K562 (cell line): ENCODE measurements around the gene GFI1B. TPM values are rescaled to one million over a fixed set of nuclear protein-coding genes. Genes with fewer than 3 reads are reported as not detected.

Experiments
- ATAC-seq: fragments of 200-7000 bp; cut with Tn5 transposase; 3 replicates; pipeline ENCODE4 v1.9.1; 2020; ENCODE audit warnings: moderate library complexity
- BruUV-seq: library from RNA; stranded (reverse); fragments of 400-500 nt; replicated peaks from 2 replicates; lab custom pipeline; 2021; lab: Mats Ljungman, UMichigan
- CTCF ChIA-PET: fragments of 300-600 bp; formaldehyde crosslinking; extraction: SDS; loops from one replicate; lab custom pipeline; 2021; ENCODE audit warnings: low intra/inter-chr PET ratio; lab: Yijun Ruan, JAX
- POLR2A ChIA-PET: fragments of 300-600, 350-650 bp; sonication (Branson Sonifier 250); formaldehyde crosslinking; extraction: SDS; loops from one replicate; lab custom pipeline; 2021; ENCODE audit warnings: antibody characterized with exemption, inconsistent platforms; lab: Yijun Ruan, JAX
- DNase-seq, 4 experiments: peaks; one replicate each; pipeline versions ENCODE4 v3.0.0 to v3.0.0-alpha.2; 2011 to 2018; ENCODE audit warnings: low spot score in 3 of 4, mixed read lengths in 3 of 4; ENCODE audit errors: extremely low read depth in 1 of 4
- FAIRE-seq: peaks from 2 replicates; lab custom pipeline; 2011; peaks lifted over from hg19 to GRCh38; lab: Jason Lieb, UNC
- H2AFZ ChIP-seq: 2 replicates; pipeline ENCODE4 v1.6.0; 2011; ENCODE audit warnings: low read depth, low read length, control low read depth, inconsistent platforms
- H3K27ac ChIP-seq: fragments of 200-600 bp; 3 replicates; pipeline ENCODE4 v1.8.0; 2011; ENCODE audit warnings: low read depth, mild to moderate bottlenecking, control low read depth, inconsistent platforms, low read length, moderate library complexity, mixed read lengths; ENCODE audit errors: extremely low read depth
- H3K27me3 ChIP-seq, 2 experiments: fragments of 300-600 bp in 1 of 2; 2 replicates in 1 of 2; 3 replicates in 1 of 2; pipeline versions ENCODE4 v1.6.0 to v1.8.0; 2011; ENCODE audit warnings: inconsistent platforms in 2 of 2, low read length in 2 of 2, mild to moderate bottlenecking in 1 of 2, mixed read lengths in 1 of 2, moderate library complexity in 1 of 2; ENCODE audit not compliant: control insufficient read depth in 2 of 2, insufficient read depth in 2 of 2
- H3K36me3 ChIP-seq: fragments of 300-600 bp; 3 replicates; pipeline ENCODE4 v1.8.0; 2011; ENCODE audit warnings: mild to moderate bottlenecking, low read length, inconsistent platforms; ENCODE audit not compliant: control insufficient read depth, insufficient read depth
- H3K4me1 ChIP-seq, 2 experiments: fragments of 200-600 bp in 1 of 2; replicated peaks in 1 of 2; 2 replicates in 1 of 2; 3 replicates in 1 of 2; pipeline versions ENCODE4 v1.5.1 to v1.8.0; 2011; ENCODE audit warnings: inconsistent platforms in 2 of 2, low read length in 2 of 2, mild to moderate bottlenecking in 1 of 2, mixed read lengths in 1 of 2, moderate library complexity in 1 of 2; ENCODE audit not compliant: control insufficient read depth in 2 of 2, insufficient read depth in 2 of 2
- H3K4me2 ChIP-seq: 2 replicates; pipeline ENCODE4 v1.6.1; 2011; ENCODE audit warnings: low read length, control low read depth, inconsistent platforms, mixed read lengths; ENCODE audit not compliant: insufficient read depth
- H3K4me3 ChIP-seq: fragments of 200-600 bp; sonication (generic), shearing (Covaris generic); 2 replicates; pipeline ENCODE4 v1.5.1; 2016; ENCODE audit warnings: control low read depth, inconsistent platforms
- H3K79me2 ChIP-seq: fragments of 200-600 bp; 3 replicates; pipeline ENCODE4 v1.8.0; 2011; ENCODE audit warnings: low read length, inconsistent platforms; ENCODE audit not compliant: control insufficient read depth, insufficient read depth
- H3K9ac ChIP-seq, 2 experiments: 2 replicates each; pipeline versions ENCODE4 v1.6.0 to v1.6.1; 2011; ENCODE audit warnings: low read depth in 2 of 2, low read length in 2 of 2, control low read depth in 1 of 2, inconsistent platforms in 1 of 2, mild to moderate bottlenecking in 1 of 2, mixed read lengths in 1 of 2; ENCODE audit not compliant: insufficient read depth in 1 of 2
- H3K9me1 ChIP-seq: one replicate; pipeline ENCODE4 v1.6.0; 2011; ENCODE audit warnings: inconsistent platforms, mild to moderate bottlenecking, low read length, moderate library complexity; ENCODE audit not compliant: control insufficient read depth, insufficient read depth
- H3K9me3 ChIP-seq: replicated peaks from 2 replicates; pipeline ENCODE4 v1.5.1; 2011; ENCODE audit warnings: low read depth, low read length, inconsistent platforms; ENCODE audit not compliant: control insufficient read depth, insufficient read depth
- H4K20me1 ChIP-seq: replicated peaks from 2 replicates; pipeline ENCODE4 v1.6.1; 2011; ENCODE audit warnings: low read length, inconsistent platforms, mixed read lengths; ENCODE audit not compliant: control insufficient read depth, insufficient read depth
- BRD9 ChIP-seq: fragments of 450-650 bp; IDR thresholded peaks from 2 replicates; pipeline ENCODE4 v1.6.1; 2018; ENCODE audit warnings: low read depth; ENCODE audit not compliant: partially characterized antibody
- CHD4 ChIP-seq: fragments of 200-600 bp; sonication (generic); IDR thresholded peaks from 3 replicates; pipeline ENCODE4 v1.6.1; 2012; ENCODE audit warnings: low read depth, mild to moderate bottlenecking, mixed read lengths, low read length, inconsistent platforms; ENCODE audit not compliant: insufficient read depth, insufficient replicate concordance, poor library complexity, severe bottlenecking
- GABPB2 ChIP-seq: fragments of 250-450 bp; sonication (Bioruptor Pico); conservative IDR thresholded peaks from 2 replicates; pipeline ENCODE4 v1.5.1; 2021; ENCODE audit warnings: mild to moderate bottlenecking
- MECOM ChIP-seq: fragments of 250-450 bp; sonication (Bioruptor Pico); IDR thresholded peaks from 2 replicates; pipeline ENCODE4 v1.8.0; 2022; ENCODE audit warnings: inconsistent platforms
- NCOA6 ChIP-seq: fragments of 450-650 bp; IDR thresholded peaks from 2 replicates; pipeline ENCODE4 v1.6.1; 2017; ENCODE audit warnings: mild to moderate bottlenecking
- NR4A1 ChIP-seq, 2 experiments: fragments of 250-450 bp in 1 of 2; fragments of 450-650 bp in 1 of 2; sonication (Bioruptor Pico) in 1 of 2; IDR thresholded peaks; 2 replicates each; pipeline versions ENCODE4 v1.4.0 to v1.6.1; 2016 to 2020; ENCODE audit warnings: mild to moderate bottlenecking in 2 of 2, missing compliant biosample characterization in 1 of 2, missing genetic modification characterization in 1 of 2, moderate library complexity in 1 of 2
- POLR3A ChIP-seq: IDR thresholded peaks from 2 replicates; pipeline ENCODE4 v1.6.1; 2011; ENCODE audit warnings: borderline replicate concordance, mild to moderate bottlenecking, moderate library complexity; ENCODE audit not compliant: insufficient read length, insufficient read depth; ENCODE audit errors: extremely low read depth
- ZNF407 ChIP-seq: fragments of 450-650 bp; IDR thresholded peaks from 2 replicates; pipeline ENCODE4 v1.6.1; 2016; ENCODE audit warnings: low read depth
- ZNF431 ChIP-seq: sonication (generic); formaldehyde crosslinking; IDR thresholded peaks from 2 replicates; pipeline ENCODE4 v1.8.0; 2022; ENCODE audit warnings: mild to moderate bottlenecking, missing genetic modification reagents
- ZNF436 ChIP-seq: fragments of 250-450, 450-650 bp; sonication (Bioruptor Pico); formaldehyde crosslinking; IDR thresholded peaks from 2 replicates; pipeline ENCODE4 v1.7.0; 2020; ENCODE audit warnings: mild to moderate bottlenecking
- ZNF512 ChIP-seq: IDR thresholded peaks from 2 replicates; pipeline ENCODE4 v1.6.1; 2016; ENCODE audit warnings: missing genetic modification characterization, missing compliant biosample characterization
- WGBS: fragments of 100-300 bp; shearing (Covaris generic); methylation state at CpG from one replicate; pipeline ENCODE4 v1.1.6; 2016; ENCODE audit warnings: low coverage, mixed read lengths; ENCODE audit not compliant: insufficient coverage; ENCODE audit errors: missing lambda C conversion rate; 5-methylcytosine and 5-hydroxymethylcytosine counted together
- in situ Hi-C: fragments of 300-500 bp; cut with MboI; formaldehyde crosslinking; loops from 4 replicates; pipeline ENCODE4 v1.15.0; 2018; ENCODE audit warnings: inconsistent platforms, mixed read lengths
- intact Hi-C: fragments of 100-400 bp; cut with micrococcal nuclease; formaldehyde crosslinking; loops from 2 replicates; pipeline ENCODE4 v1.14.2; 2022
- polyA plus RNA-seq, 8 experiments: library from polyadenylated mRNA; depleted of rRNA in 4 of 8; stranded (reverse) in 5 of 8; unstranded in 3 of 8; fragments of >200 nt; fragmentation: Nextera tagmentation in 2 of 8; fragmentation: Illumina TruSeq in 1 of 8; extraction: Ambion mirVana in 2 of 8; extraction: Trizol in 1 of 8; gene quantifications; 2 replicates each; pipeline versions ENCODE4 v1.2.1 to v1.2.3, GENCODE V29; 2011 to 2014; ENCODE audit warnings: inconsistent platforms in 1 of 8, missing spikeins in 1 of 8
- total RNA-seq, 7 experiments: library from RNA; depleted of rRNA in 6 of 7; stranded (reverse); fragments of >200 nt in 6 of 7; fragmentation: Illumina TruSeq in 2 of 7; extraction: Trizol in 2 of 7; gene quantifications; 2 replicates each; pipeline versions ENCODE4 v1.2.1 to v1.2.3, GENCODE V29; 2011 to 2021; ENCODE audit warnings: low replicate concordance in 1 of 7

The GFI1B gene
- total and polyA plus RNA-seq, 9 of the 15 experiments (the other 6 are each of a cell fraction or from before 2014, with no cell fraction given), result 8.0 to 75.7 (median 34.5) TPM

GRCh38 chr9:132978112-132978450 is 413 bp upstream of the GFI1B start:
- Histone ChIP-seq H2AFZ (no peak overlapping the region), H3K4me3 (no peak overlapping the region), H4K20me1 (no peaks in the 10 kb centered on the region), H3K36me3 (peaks cover 4% of the 10 kb centered on the region; the same call in 1 of the 3 replicates), H3K4me2 (peak overlapping the region; percentile 37), H3K4me1 (peaks cover 24 to 42% of the 10 kb centered on the region in 2 experiments), H3K9ac (no peak overlapping the region), H3K27me3 (no peaks in the 10 kb centered on the region), H3K9me3 (no peaks in the 10 kb centered on the region), H3K9me1 (no peaks in the 10 kb centered on the region), H3K79me2 (peaks cover 48% of the 10 kb centered on the region), H3K27ac (no peak overlapping the region)
- BruUV-seq, result no TSS peak
- FAIRE-seq (no peak), DNase-seq (no peak), ATAC-seq (no peak)
- 0% methylated on average over 2 of the region's 2 CpGs for WGBS
- in situ Hi-C loops, result no loop called here
- CTCF ChIA-PET, result interaction anchor here (1.1 to 2.2 kb wide), 4 partner anchors 44 to 567 kb away, joined by 3 to 13 read pairs (median 4); no protein-coding TSS in a partner anchor
- POLR2A ChIA-PET, result interaction anchor here (0.9 to 1.2 kb wide), 3 partner anchors 16 to 38 kb away, joined by 3 to 5 read pairs (median 3); no protein-coding TSS in a partner anchor
- intact Hi-C loops, result loop anchor here (1.0 to 10.0 kb wide), 5 partner anchors 49 to 473 kb away; no protein-coding TSS in a partner anchor
- no peak for TF ChIP-seq POLR3A
- TF ChIP-seq GABPB2, result no peak
- TF ChIP-seq NR4A1 (CRISPR knock-in tag; IDR thresholded peaks at IDR 0.05), result no peak
- TF ChIP-seq NR4A1 (tag; IDR thresholded peaks at IDR 0.05), result no peak
- no peak for TF ChIP-seq ZNF431 (CRISPR knock-in tag)
- TF ChIP-seq CHD4, result no peak
- TF ChIP-seq ZNF407, result no peak
- no peak for TF ChIP-seq MECOM (CRISPR knock-in tag)
- TF ChIP-seq NCOA6, result no peak
- peak; percentile 100 for TF ChIP-seq ZNF512 (tag)
- TF ChIP-seq BRD9, result no peak
- no peak for TF ChIP-seq ZNF436 (CRISPR knock-in tag)
